GM12891 (cell line): ENCODE measurements around the gene RYR1. TPM values are rescaled to one million over a fixed set of nuclear protein-coding genes. Genes with fewer than 3 reads are reported as not detected.

ENCODE experiments used
- DNase-seq: peaks from one replicate; pipeline ENCODE4 v3.0.0; 2011; ENCODE audit warnings: low spot score; ENCODE audit not compliant: insufficient read length
- FAIRE-seq: peaks from 2 replicates; lab custom pipeline; 2011; peaks lifted over from hg19 to GRCh38; lab: Jason Lieb, UNC
- PAX5 ChIP-seq: IDR thresholded peaks from 2 replicates; pipeline ENCODE4 v1.6.1; 2011; ENCODE audit warnings: low read length, moderate library complexity, mild to moderate bottlenecking; ENCODE audit not compliant: insufficient read depth, severe bottlenecking
- POLR2A ChIP-seq: IDR thresholded peaks from 2 replicates; pipeline ENCODE4 v1.6.1; 2011; ENCODE audit warnings: low read depth, low read length, control low read depth
- POLR2AphosphoS5 ChIP-seq: IDR thresholded peaks from 2 replicates; pipeline ENCODE4 v1.6.1; 2011; ENCODE audit warnings: low read depth, low read length, control low read depth
- POU2F2 ChIP-seq: IDR thresholded peaks from 2 replicates; pipeline ENCODE4 v1.6.1; 2011; ENCODE audit warnings: low read depth, mild to moderate bottlenecking, control low read depth, low read length, moderate library complexity
- SPI1 ChIP-seq: IDR thresholded peaks from 2 replicates; pipeline ENCODE4 v1.6.1; 2011; ENCODE audit warnings: low read depth, low read length, control low read depth
- TAF1 ChIP-seq: IDR thresholded peaks from 2 replicates; pipeline ENCODE4 v1.6.1; 2011; ENCODE audit warnings: low read depth, low read length, control low read depth
- polyA plus RNA-seq: library from polyadenylated mRNA; unstranded; fragments of >200 nt; gene quantifications from one replicate; pipeline ENCODE4 v1.2.1, GENCODE V29; 2012; ENCODE audit warnings: low read depth, missing spikeins, inconsistent platforms; ENCODE audit not compliant: missing spikeins

The RYR1 gene
- polyA plus RNA-seq: 0.47 TPM

- TF ChIP-seq POLR2AphosphoS5 (no peak), POLR2A (no peak), PAX5 (no peak), SPI1 (peak; percentile 60), POU2F2 (no peak)
- FAIRE-seq (peak; percentile 81), DNase-seq (peak; percentile 87)
Measured at GRCh38 chr19:38433268-38433733, at the start of gene RYR1. Gene RYR1, plus strand, starts transcription at chr19:38433691. Its CDS starts 139 bp downstream, at chr19:38433830.

GRCh38 chr19:38383743-38384142, 49.7 kb upstream of the RYR1 start:
- TF ChIP-seq POLR2A (no peak), POU2F2 (no peak), SPI1 (no peak), POLR2AphosphoS5 (no peak), PAX5 (no peak)
- DNase-seq (no peak), FAIRE-seq (no peak)

- FAIRE-seq (peak; percentile 61), DNase-seq (no peak)
- TF ChIP-seq SPI1: no peak
- no peak for TF ChIP-seq POLR2AphosphoS5
- no peak for TF ChIP-seq POU2F2
- no peak for TF ChIP-seq TAF1
- no peak for TF ChIP-seq PAX5
- TF ChIP-seq POLR2A: 0 out of 2 replicates have a peak, but pooled peaks have one; percentile 14
Measured at GRCh38 chr19:38384209-38385027, 49.1 kb upstream of the RYR1 start.

GRCh38 chr19:38385057-38385803, 48.3 kb upstream of the RYR1 start:
- TF ChIP-seq POLR2AphosphoS5: peak; percentile 52
- no peak for TF ChIP-seq TAF1
- TF ChIP-seq PAX5: no peak
- peak; percentile 10; the same call in 1 of the 2 replicates for TF ChIP-seq POLR2A
- FAIRE-seq (no peak), DNase-seq (no peak)

- DNase-seq: peak; percentile 70
- TF ChIP-seq PAX5: no peak
- TF ChIP-seq POLR2A: 0 out of 2 replicates have a peak, but pooled peaks have one; percentile 11
- TF ChIP-seq SPI1: peak; percentile 32; the same call in 1 of the 2 replicates
- peak; percentile 67 for FAIRE-seq
Measured at GRCh38 chr19:38385804-38386257, 47.7 kb upstream of the RYR1 start.

- no peak for FAIRE-seq
Measured at GRCh38 chr19:38386300-38386970, 47.1 kb upstream of the RYR1 start.

GRCh38 chr19:38386971-38387549, 46.4 kb upstream of the RYR1 start:
- FAIRE-seq (no peak), DNase-seq (no peak)
- TF ChIP-seq POLR2A (no peak), TAF1 (no peak), SPI1 (no peak), POU2F2 (no peak), POLR2AphosphoS5 (no peak), PAX5 (no peak)

More at GRCh38 chr19:38386300-38386970, 47.1 kb upstream of the RYR1 start:
- no peak for DNase-seq
- no peak for TF ChIP-seq POU2F2
- no peak for TF ChIP-seq SPI1
- no peak for TF ChIP-seq PAX5
- no peak for TF ChIP-seq TAF1

GRCh38 chr19:38387550-38388348, 45.7 kb upstream of the RYR1 start, which contains the start of gene GGN:
Gene GGN, minus strand, starts transcription at chr19:38388034. Its CDS starts 773 bp downstream, at chr19:38387261.
- DNase-seq: peak; percentile 81
- TF ChIP-seq TAF1 (no peak), POLR2A (no peak), PAX5 (no peak), POU2F2 (no peak), SPI1 (no peak), POLR2AphosphoS5 (no peak)
- peak; percentile 77 for FAIRE-seq
